ENCODE measurements around the gene PARD3.

PARD3 gene

GRCh38 chr10:34219753-34220548 lies 595.1 kb downstream of the PARD3 start:
- H2AFZ ChIP-seq (ENCODE audit: low read depth, low read length) = no peak overlapping the region
- no peak overlapping the region for H3K9ac ChIP-seq (ENCODE audit: low read depth, low read length)
- peak overlapping the region; percentile 41; the same call in 1 of the 2 replicates for H3K4me2 ChIP-seq (ENCODE audit: insufficient read depth, low read length)
- H3K27me3 ChIP-seq (ENCODE audit: insufficient read depth, low read length, poor library complexity) = no peaks in the 10 kb centered on the region
- ATAC-seq (ENCODE audit: insufficient read depth, low read depth) (peak; percentile 7; the same call in 1 of the 3 replicates), DNase-seq (no peak)
- H3K9me3 ChIP-seq (ENCODE audit: insufficient read depth, low read length, severe bottlenecking) = no peaks in the 10 kb centered on the region
- peak overlapping the region; percentile 12; the same call in 1 of the 2 replicates for H3K27ac ChIP-seq (ENCODE audit: low read length)
- H3K4me1 ChIP-seq (ENCODE audit: insufficient read depth, low read length) = peaks cover 15% of the 10 kb centered on the region
- TF ChIP-seq EZH2 (IDR thresholded peaks at IDR 0.05; ENCODE audit: borderline replicate concordance, low read depth, low read length, severe bottlenecking) (no peak), CTCF (IDR thresholded peaks at IDR 0.05; ENCODE audit: borderline replicate concordance, extremely low read depth, low read length, poor library complexity, severe bottlenecking) (no peak)
- H4K20me1 ChIP-seq (ENCODE audit: insufficient read depth, low read length) = no peaks in the 10 kb centered on the region
- H3K4me3 ChIP-seq (ENCODE audit: low read depth in 1 of 2, low read length in 2 of 2) = no peak overlapping the region
- H3K36me3 ChIP-seq (ENCODE audit: insufficient read depth, low read length) = no peaks in the 10 kb centered on the region
- no peaks in the 10 kb centered on the region for H3K79me2 ChIP-seq (ENCODE audit: insufficient read depth, low read length)

GRCh38 chr10:34217524-34217923 lies 597.6 kb downstream of the PARD3 start:
- H3K79me2 ChIP-seq (ENCODE audit: insufficient read depth, low read length) = no peaks in the 10 kb centered on the region
- H2AFZ ChIP-seq (ENCODE audit: low read depth, low read length) = no peak overlapping the region
- DNase-seq = no peak
- no peaks in the 10 kb centered on the region for H3K9me3 ChIP-seq (ENCODE audit: insufficient read depth, low read length, severe bottlenecking)
- no peak overlapping the region for H3K4me2 ChIP-seq (ENCODE audit: insufficient read depth, low read length)
- no peak overlapping the region for H3K4me3 ChIP-seq (ENCODE audit: low read depth in 1 of 2, low read length in 2 of 2)
- H4K20me1 ChIP-seq (ENCODE audit: insufficient read depth, low read length) = no peaks in the 10 kb centered on the region
- TF ChIP-seq EZH2 (IDR thresholded peaks at IDR 0.05; ENCODE audit: borderline replicate concordance, low read depth, low read length, severe bottlenecking) (no peak), CTCF (IDR thresholded peaks at IDR 0.05; ENCODE audit: borderline replicate concordance, extremely low read depth, low read length, poor library complexity, severe bottlenecking) (no peak)
- no peak overlapping the region for H3K9ac ChIP-seq (ENCODE audit: low read depth, low read length)
- peaks cover 15% of the 10 kb centered on the region for H3K4me1 ChIP-seq (ENCODE audit: insufficient read depth, low read length)
- ATAC-seq (ENCODE audit: insufficient read depth, low read depth) = no peak
- no peaks in the 10 kb centered on the region for H3K27me3 ChIP-seq (ENCODE audit: insufficient read depth, low read length, poor library complexity)
- H3K27ac ChIP-seq (ENCODE audit: low read length) = no peak overlapping the region
- no peaks in the 10 kb centered on the region; the same call in 1 of the 2 replicates for H3K36me3 ChIP-seq (ENCODE audit: insufficient read depth, low read length)

GRCh38 chr10:34216348-34216945 lies 598.6 kb downstream of the PARD3 start:
- Histone ChIP-seq H3K4me2 (ENCODE audit: insufficient read depth, low read length) (no peak overlapping the region), H3K27me3 (ENCODE audit: insufficient read depth, low read length, poor library complexity) (no peaks in the 10 kb centered on the region), H3K79me2 (ENCODE audit: insufficient read depth, low read length) (no peaks in the 10 kb centered on the region), H3K4me1 (ENCODE audit: insufficient read depth, low read length) (peaks cover 15% of the 10 kb centered on the region), H3K27ac (ENCODE audit: low read length) (no peak overlapping the region), H3K9me3 (ENCODE audit: insufficient read depth, low read length, severe bottlenecking) (no peaks in the 10 kb centered on the region), H4K20me1 (ENCODE audit: insufficient read depth, low read length) (no peaks in the 10 kb centered on the region), H3K36me3 (ENCODE audit: insufficient read depth, low read length) (no peaks in the 10 kb centered on the region; the same call in 1 of the 2 replicates), H3K4me3 (ENCODE audit: low read depth in 1 of 2, low read length in 2 of 2) (no peak overlapping the region), H2AFZ (ENCODE audit: low read depth, low read length) (no peak overlapping the region), H3K9ac (ENCODE audit: low read depth, low read length) (no peak overlapping the region)
- no peak for DNase-seq
- no peak for TF ChIP-seq CTCF (IDR thresholded peaks at IDR 0.05; ENCODE audit: borderline replicate concordance, extremely low read depth, low read length, poor library complexity, severe bottlenecking)
- TF ChIP-seq EZH2 (IDR thresholded peaks at IDR 0.05; ENCODE audit: borderline replicate concordance, low read depth, low read length, severe bottlenecking) = no peak
- ATAC-seq (ENCODE audit: insufficient read depth, low read depth) = no peak
